Hematopoietic multipotent progenitor cell treated with erythropoietin and hydrocortisone succinate and interleukin-3 and kit ligand, for 15 days (in vitro differentiated cells): ENCODE data around the gene PUS3.

Source experiments
- DNase-seq: peaks from one replicate; pipeline ENCODE4 v3.0.0-alpha.2; 2015; ENCODE audit warnings: low spot score

Gene PUS3

GRCh38 chr11:125941619-125942611 lies 38.9 kb upstream of the PUS3 start:
- peak; percentile 11 for DNase-seq

GRCh38 chr11:125941267-125941618 lies 38.2 kb upstream of the PUS3 start:
- no peak for DNase-seq

- DNase-seq: no peak
Measured at GRCh38 chr11:125940145-125940544, 37.1 kb upstream of the PUS3 start.

- DNase-seq: no peak
Measured at GRCh38 chr11:125939081-125939521, 36.1 kb upstream of the PUS3 start.

- DNase-seq: no peak
Measured at GRCh38 chr11:125938418-125938817, 35.4 kb upstream of the PUS3 start.

GRCh38 chr11:125935618-125936199 lies 32.7 kb upstream of the PUS3 start:
- DNase-seq: no peak

GRCh38 chr11:125935056-125935455 lies 32.0 kb upstream of the PUS3 start:
- DNase-seq: no peak

- no peak for DNase-seq
Measured at GRCh38 chr11:125934473-125934872, 31.5 kb upstream of the PUS3 start.

- DNase-seq: no peak
Measured at GRCh38 chr11:125933030-125933813, 30.2 kb upstream of the PUS3 start.

- no peak for DNase-seq
Measured at GRCh38 chr11:125932301-125932700, 29.3 kb upstream of the PUS3 start.

GRCh38 chr11:125931668-125932067 lies 28.7 kb upstream of the PUS3 start:
- DNase-seq: no peak

GRCh38 chr11:125931116-125931515 lies 28.1 kb upstream of the PUS3 start:
- no peak for DNase-seq

- no peak for DNase-seq
Measured at GRCh38 chr11:125930076-125930450, 27.1 kb upstream of the PUS3 start.

GRCh38 chr11:125929445-125930075 lies 26.6 kb upstream of the PUS3 start:
- DNase-seq: no peak

- DNase-seq: no peak
Measured at GRCh38 chr11:125926682-125927081, 23.7 kb upstream of the PUS3 start.

- no peak for DNase-seq
Measured at GRCh38 chr11:125925804-125926203, 22.8 kb upstream of the PUS3 start.

- DNase-seq: no peak
Measured at GRCh38 chr11:125925247-125925740, 22.3 kb upstream of the PUS3 start.

GRCh38 chr11:125924384-125925007 lies 21.5 kb upstream of the PUS3 start:
- no peak for DNase-seq

- DNase-seq: no peak
Measured at GRCh38 chr11:125923633-125924032, 20.6 kb upstream of the PUS3 start.

- DNase-seq: peak; percentile 48
Measured at GRCh38 chr11:125923012-125923579, 20.1 kb upstream of the PUS3 start.

GRCh38 chr11:125922156-125922555 lies 19.1 kb upstream of the PUS3 start:
- no peak for DNase-seq
